Fibroblast of peridontal ligament (primary cell): ENCODE data around the gene TMEM61.

Source experiments
- DNase-seq: peaks from one replicate; pipeline ENCODE4 v3.0.0-alpha.2; 2010; ENCODE audit errors: extremely low read depth

TMEM61 gene

GRCh38 chr1:54985556-54985955 is 5.1 kb downstream of the TMEM61 start:
- DNase-seq, result no peak

- DNase-seq, result no peak
Measured at GRCh38 chr1:54986025-54986424, 5.6 kb downstream of the TMEM61 start.

GRCh38 chr1:54986533-54986932 is 6.1 kb downstream of the TMEM61 start:
- DNase-seq, result no peak

GRCh38 chr1:54987427-54987826 is 7.0 kb downstream of the TMEM61 start:
- DNase-seq, result no peak

GRCh38 chr1:54987919-54988705 is 7.7 kb downstream of the TMEM61 start:
- peak; percentile 68 for DNase-seq

GRCh38 chr1:54988975-54989374 is 8.5 kb downstream of the TMEM61 start:
- no peak for DNase-seq

GRCh38 chr1:54989473-54989872 is 9.0 kb downstream of the TMEM61 start:
- DNase-seq, result no peak

- no peak for DNase-seq
Measured at GRCh38 chr1:54989968-54990810, 9.8 kb downstream of the TMEM61 start.

- no peak for DNase-seq
Measured at GRCh38 chr1:54990916-54991315, 10.5 kb downstream of the TMEM61 start.

- no peak for DNase-seq
Measured at GRCh38 chr1:54991939-54992338, 11.5 kb downstream of the TMEM61 start.

GRCh38 chr1:54993140-54993539 is 12.7 kb downstream of the TMEM61 start:
- no peak for DNase-seq

GRCh38 chr1:54994355-54994990 is 14.0 kb downstream of the TMEM61 start:
- DNase-seq, result no peak

GRCh38 chr1:54995013-54995760 is 14.8 kb downstream of the TMEM61 start:
- no peak for DNase-seq

GRCh38 chr1:54995835-54996234 is 15.4 kb downstream of the TMEM61 start:
- DNase-seq, result no peak

GRCh38 chr1:54996359-54996868 is 16.0 kb downstream of the TMEM61 start:
- DNase-seq, result peak; percentile 59

GRCh38 chr1:54996869-54997710 is 16.7 kb downstream of the TMEM61 start:
- DNase-seq, result no peak

GRCh38 chr1:54997711-54997986 is 17.2 kb downstream of the TMEM61 start:
- no peak for DNase-seq

GRCh38 chr1:54998100-54998499 is 17.7 kb downstream of the TMEM61 start:
- no peak for DNase-seq

GRCh38 chr1:54998677-54999076 is 18.2 kb downstream of the TMEM61 start, which contains the start of gene BSND:
Gene BSND (plus strand): TSS chr1:54998933. CDS start chr1:54999187, 254 bp downstream.
- DNase-seq, result no peak
